Astrocyte (in vitro differentiated cells and primary cell): ENCODE data around the gene SOX5. TPM values are rescaled to one million over a fixed set of nuclear protein-coding genes. Genes with fewer than 3 reads are reported as not detected.

Source experiments
- DNase-seq: peaks from one replicate; pipeline ENCODE4 v3.0.0-alpha.2; 2010; ENCODE audit warnings: low read depth
- FAIRE-seq: peaks from 2 replicates; lab custom pipeline; 2011; peaks lifted over from hg19 to GRCh38; lab: Jason Lieb, UNC
- H2AFZ ChIP-seq: 2 replicates; pipeline ENCODE4 v1.6.0; 2012; ENCODE audit warnings: low read depth, low read length, inconsistent platforms
- H3K27ac ChIP-seq: 2 replicates; pipeline ENCODE4 v1.5.1; 2011; ENCODE audit warnings: low read depth, low read length, inconsistent platforms
- H3K27me3 ChIP-seq: 2 replicates; pipeline ENCODE4 v1.6.0; 2011; ENCODE audit warnings: low read length, inconsistent platforms; ENCODE audit not compliant: insufficient read depth
- H3K36me3 ChIP-seq: 2 replicates; pipeline ENCODE4 v1.5.1; 2011; ENCODE audit warnings: low read length, inconsistent platforms; ENCODE audit not compliant: insufficient read depth
- H3K4me1 ChIP-seq: 2 replicates; pipeline ENCODE4 v1.5.1; 2011; ENCODE audit warnings: low read length, inconsistent platforms; ENCODE audit not compliant: insufficient read depth
- H3K4me2 ChIP-seq: 2 replicates; pipeline ENCODE4 v1.6.0; 2012; ENCODE audit warnings: low read length, inconsistent platforms
- H3K4me3 ChIP-seq: 2 replicates; pipeline ENCODE4 v1.5.1; 2011; ENCODE audit warnings: low read depth, mild to moderate bottlenecking, low read length, inconsistent platforms; ENCODE audit not compliant: insufficient read depth
- H3K79me2 ChIP-seq: 2 replicates; pipeline ENCODE4 v1.6.0; 2012; ENCODE audit warnings: mild to moderate bottlenecking, low read length, inconsistent platforms; ENCODE audit not compliant: insufficient read depth
- H3K9ac ChIP-seq: 2 replicates; pipeline ENCODE4 v1.6.0; 2012; ENCODE audit warnings: mild to moderate bottlenecking, low read length, inconsistent platforms
- H3K9me3 ChIP-seq: 2 replicates; pipeline ENCODE4 v1.5.1; 2012; ENCODE audit warnings: low read depth, mild to moderate bottlenecking, low read length, inconsistent platforms; ENCODE audit not compliant: insufficient read depth
- H4K20me1 ChIP-seq: 2 replicates; pipeline ENCODE4 v1.6.0; 2012; ENCODE audit warnings: low read length, inconsistent platforms; ENCODE audit not compliant: insufficient read depth
- H3K27ac Mint-ChIP-seq: one replicate; pipeline ENCODE4 v1.8.0; 2021; ENCODE audit warnings: mild to moderate bottlenecking, mixed read lengths; ENCODE audit not compliant: unreplicated experiment
- H3K27me3 Mint-ChIP-seq: one replicate; pipeline ENCODE4 v1.8.0; 2021; ENCODE audit warnings: low read depth, mixed read lengths; ENCODE audit not compliant: unreplicated experiment
- H3K36me3 Mint-ChIP-seq: one replicate; pipeline ENCODE4 v1.8.0; 2021; ENCODE audit warnings: low read depth, mixed read lengths; ENCODE audit not compliant: unreplicated experiment
- H3K4me1 Mint-ChIP-seq: one replicate; pipeline ENCODE4 v1.8.0; 2021; ENCODE audit warnings: low read depth, mixed read lengths; ENCODE audit not compliant: unreplicated experiment
- H3K4me3 Mint-ChIP-seq: one replicate; pipeline ENCODE4 v1.8.0; 2021; ENCODE audit warnings: mild to moderate bottlenecking, moderate library complexity, mixed read lengths; ENCODE audit not compliant: unreplicated experiment
- H3K9me3 Mint-ChIP-seq: one replicate; pipeline ENCODE4 v1.8.0; 2021; ENCODE audit warnings: mild to moderate bottlenecking, mixed read lengths; ENCODE audit not compliant: unreplicated experiment
- CTCF ChIP-seq: IDR thresholded peaks from 2 replicates; pipeline ENCODE4 v1.5.1; 2011; ENCODE audit warnings: low read depth, mild to moderate bottlenecking, inconsistent platforms, low read length, moderate library complexity; ENCODE audit not compliant: insufficient read depth
- EZH2 ChIP-seq: IDR thresholded peaks from 2 replicates; pipeline ENCODE4 v1.6.1; 2012; ENCODE audit warnings: mild to moderate bottlenecking, low read length, inconsistent platforms; ENCODE audit not compliant: insufficient read depth
- total RNA-seq: library from RNA; stranded (reverse); gene quantifications from 2 replicates; pipeline ENCODE4 v1.2.1, GENCODE V29; 2021

SOX5 gene
- total RNA-seq, 1 donor from 2014 or later: 13.7 TPM

- TF ChIP-seq CTCF (no peak), EZH2 (no peak)
- H3K4me1 ChIP-seq: no peaks in the 10 kb centered on the region
- H3K4me2 ChIP-seq: no peak overlapping the region
- FAIRE-seq (no peak), DNase-seq (no peak)
- H3K27ac ChIP-seq: no peak overlapping the region
- no peaks in the 10 kb centered on the region for H3K36me3 ChIP-seq
- no peaks in the 10 kb centered on the region for H3K9me3 ChIP-seq
- Mint-ChIP-seq H3K4me1 (no peaks in the 10 kb centered on the region), H3K36me3 (peaks cover 2% of the 10 kb centered on the region), H3K27me3 (no peaks in the 10 kb centered on the region), H3K4me3 (no peak overlapping the region), H3K27ac (no peak overlapping the region), H3K9me3 (no peaks in the 10 kb centered on the region)
- no peaks in the 10 kb centered on the region for H3K27me3 ChIP-seq
- no peak overlapping the region for H3K4me3 ChIP-seq
- H3K79me2 ChIP-seq: no peaks in the 10 kb centered on the region
- no peaks in the 10 kb centered on the region for H4K20me1 ChIP-seq
- H2AFZ ChIP-seq: no peak overlapping the region
- no peak overlapping the region for H3K9ac ChIP-seq
Observed at GRCh38 chr12:23560611-23561010, 388.9 kb downstream of the SOX5 start.

- no peak for TF ChIP-seq CTCF
- TF ChIP-seq EZH2: no peak
- Histone ChIP-seq H4K20me1 (no peaks in the 10 kb centered on the region), H3K4me3 (no peak overlapping the region), H3K79me2 (no peaks in the 10 kb centered on the region), H3K4me2 (no peak overlapping the region), H3K36me3 (no peaks in the 10 kb centered on the region), H3K4me1 (no peaks in the 10 kb centered on the region), H3K27ac (no peak overlapping the region), H3K27me3 (no peaks in the 10 kb centered on the region), H3K9ac (no peak overlapping the region), H2AFZ (no peak overlapping the region), H3K9me3 (no peaks in the 10 kb centered on the region)
- Mint-ChIP-seq H3K27ac (no peak overlapping the region), H3K9me3 (no peaks in the 10 kb centered on the region), H3K36me3 (peaks cover 2% of the 10 kb centered on the region), H3K4me3 (no peak overlapping the region), H3K27me3 (no peaks in the 10 kb centered on the region), H3K4me1 (no peaks in the 10 kb centered on the region)
- DNase-seq: no peak
- FAIRE-seq: no peak
Observed at GRCh38 chr12:23559268-23559753, 390.2 kb downstream of the SOX5 start.

GRCh38 chr12:23556661-23557060, 392.8 kb downstream of the SOX5 start:
- no peak overlapping the region for H3K27ac ChIP-seq
- FAIRE-seq (no peak), DNase-seq (no peak)
- Mint-ChIP-seq H3K27me3 (no peaks in the 10 kb centered on the region), H3K9me3 (no peaks in the 10 kb centered on the region), H3K4me3 (no peak overlapping the region), H3K4me1 (no peaks in the 10 kb centered on the region), H3K36me3 (peaks cover 2% of the 10 kb centered on the region), H3K27ac (no peak overlapping the region)
- H3K4me2 ChIP-seq: no peak overlapping the region
- TF ChIP-seq EZH2: no peak
- no peak for TF ChIP-seq CTCF
- no peaks in the 10 kb centered on the region for H3K4me1 ChIP-seq
- no peak overlapping the region for H2AFZ ChIP-seq
- no peak overlapping the region for H3K9ac ChIP-seq
- no peaks in the 10 kb centered on the region for H4K20me1 ChIP-seq
- H3K4me3 ChIP-seq: no peak overlapping the region
- H3K36me3 ChIP-seq: no peaks in the 10 kb centered on the region
- no peaks in the 10 kb centered on the region for H3K9me3 ChIP-seq
- H3K27me3 ChIP-seq: no peaks in the 10 kb centered on the region
- no peaks in the 10 kb centered on the region for H3K79me2 ChIP-seq
